ES-I3 (cell line): ENCODE data around the gene COPS4.

Experiments used
- H3K36me3 ChIP-seq: 2 replicates; pipeline ENCODE4 v1.6.1; 2013; ENCODE audit warnings: mild to moderate bottlenecking, low read length, control low read depth, moderate library complexity; ENCODE audit not compliant: insufficient read depth
- H3K4me1 ChIP-seq: 2 replicates; pipeline ENCODE4 v1.6.1; 2013; ENCODE audit warnings: mild to moderate bottlenecking, control low read depth, low read length; ENCODE audit not compliant: insufficient read depth
- H3K9ac ChIP-seq: 2 replicates; pipeline ENCODE4 v1.6.1; 2013; ENCODE audit warnings: low read depth, mild to moderate bottlenecking, low read length, moderate library complexity
- H3K9me3 ChIP-seq: 2 replicates; pipeline ENCODE4 v1.6.1; 2013; ENCODE audit warnings: mild to moderate bottlenecking, low read length, moderate library complexity; ENCODE audit not compliant: control insufficient read depth, insufficient read depth

The COPS4 gene

GRCh38 chr4:83114576-83114975 lies 79.6 kb downstream of the COPS4 start, which contains the start of gene PLAC8:
Gene PLAC8 (minus strand): TSS chr4:83114729. CDS start chr4:83107921, 6,808 bp downstream.
- Histone ChIP-seq H3K36me3 (no peaks in the 10 kb centered on the region), H3K4me1 (peaks cover 19% of the 10 kb centered on the region; the same call in 1 of the 2 replicates), H3K9ac (no peak within 1 kb of the TSS), H3K9me3 (no peaks in the 10 kb centered on the region)

GRCh38 chr4:83115000-83115399 lies 80.0 kb downstream of the COPS4 start:
- Histone ChIP-seq H3K9me3 (no peaks in the 10 kb centered on the region), H3K36me3 (no peaks in the 10 kb centered on the region), H3K4me1 (peaks cover 19% of the 10 kb centered on the region; the same call in 1 of the 2 replicates), H3K9ac (no peak overlapping the region)

- Histone ChIP-seq H3K4me1 (peaks cover 19% of the 10 kb centered on the region; the same call in 1 of the 2 replicates), H3K9me3 (no peaks in the 10 kb centered on the region), H3K36me3 (no peaks in the 10 kb centered on the region), H3K9ac (no peak overlapping the region)
Observed at GRCh38 chr4:83115656-83116285, 80.8 kb downstream of the COPS4 start.

GRCh38 chr4:83118869-83119268 lies 83.9 kb downstream of the COPS4 start:
- peaks cover 19% of the 10 kb centered on the region; the same call in 1 of the 2 replicates for H3K4me1 ChIP-seq
- no peaks in the 10 kb centered on the region for H3K36me3 ChIP-seq
- H3K9ac ChIP-seq = no peak overlapping the region
- H3K9me3 ChIP-seq = no peaks in the 10 kb centered on the region

- Histone ChIP-seq H3K4me1 (peaks cover under 1% of the 10 kb centered on the region; the same call in 1 of the 2 replicates), H3K9ac (no peak overlapping the region), H3K9me3 (no peaks in the 10 kb centered on the region), H3K36me3 (no peaks in the 10 kb centered on the region)
Observed at GRCh38 chr4:83121246-83121645, 86.3 kb downstream of the COPS4 start.

- Histone ChIP-seq H3K4me1 (no peaks in the 10 kb centered on the region), H3K9me3 (0 out of 2 replicates have a peak, but pooled peaks cover under 1% of the 10 kb centered on the region), H3K36me3 (no peaks in the 10 kb centered on the region), H3K9ac (no peak overlapping the region)
Observed at GRCh38 chr4:83124111-83124780, 89.3 kb downstream of the COPS4 start.
